GM18867 (cell line): Measurements from ENCODE around the gene BDNF.
"Not testable (repeated sequence)": the region's sequence is repeated elsewhere in the genome, so short reads cannot be mapped to it uniquely, and the experiment has no call there.

Experiments used
- ATAC-seq: cut with Tn5 transposase; IDR thresholded peaks from one replicate; pipeline ENCODE4 v1.9.1; 2021; ENCODE audit warnings: mild to moderate bottlenecking, moderate library complexity; ENCODE audit not compliant: unreplicated experiment

BDNF gene

GRCh38 chr11:27672836-27673464, 27.3 kb downstream of the BDNF start:
- no peak for ATAC-seq

DNA sequence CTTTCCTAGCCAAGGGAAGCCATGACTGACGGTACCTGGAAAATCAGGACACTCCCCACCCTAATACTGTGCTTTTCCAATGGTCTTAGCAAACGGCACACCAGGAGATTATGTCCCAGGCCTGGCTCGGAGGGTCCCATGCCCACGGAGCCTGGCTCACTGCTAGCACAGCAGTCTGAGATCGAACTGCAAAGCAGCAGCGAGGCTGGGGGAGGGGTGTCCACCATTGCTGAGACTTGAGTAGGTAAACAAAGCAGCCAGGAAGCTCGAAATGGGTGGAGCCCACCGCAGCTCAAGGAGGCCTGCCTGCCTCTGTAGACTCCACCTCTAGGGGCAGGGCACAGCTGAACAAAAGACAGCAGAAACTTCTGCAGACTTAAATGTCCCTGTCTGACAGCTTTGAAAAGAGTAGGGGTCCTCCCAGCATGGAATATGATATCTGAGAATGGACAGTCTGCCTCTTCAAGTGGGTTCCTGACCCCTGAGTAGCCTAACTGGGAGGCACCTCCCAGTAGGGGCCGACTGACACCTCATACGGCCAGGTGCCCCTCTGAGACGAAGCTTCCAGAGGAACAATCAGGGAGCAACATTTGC, 34.6 kb downstream of the BDNF start:
- not testable (repeated sequence) for ATAC-seq

GRCh38 chr11:27663326-27663725, 36.9 kb downstream of the BDNF start:
- ATAC-seq: no peak

DNA sequence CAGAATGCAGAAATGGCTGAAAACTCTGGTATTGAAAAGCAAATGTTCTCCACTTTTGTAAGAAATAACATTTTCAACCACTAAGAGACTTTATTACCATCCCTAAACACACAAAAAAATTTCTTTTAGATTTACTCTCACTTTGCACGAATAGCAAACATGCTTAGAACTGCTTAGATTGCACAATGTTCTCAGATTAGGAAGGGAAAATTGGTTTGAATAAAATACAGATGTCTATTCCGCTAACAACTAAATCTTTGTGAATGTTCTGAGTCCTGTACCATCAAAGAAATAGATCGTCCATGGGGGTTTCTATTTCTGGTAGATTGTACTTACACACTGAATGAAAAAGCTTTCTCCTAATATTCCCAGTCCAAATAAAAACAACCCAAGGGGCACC, 40.1 kb downstream of the BDNF start:
- no peak for ATAC-seq

DNA sequence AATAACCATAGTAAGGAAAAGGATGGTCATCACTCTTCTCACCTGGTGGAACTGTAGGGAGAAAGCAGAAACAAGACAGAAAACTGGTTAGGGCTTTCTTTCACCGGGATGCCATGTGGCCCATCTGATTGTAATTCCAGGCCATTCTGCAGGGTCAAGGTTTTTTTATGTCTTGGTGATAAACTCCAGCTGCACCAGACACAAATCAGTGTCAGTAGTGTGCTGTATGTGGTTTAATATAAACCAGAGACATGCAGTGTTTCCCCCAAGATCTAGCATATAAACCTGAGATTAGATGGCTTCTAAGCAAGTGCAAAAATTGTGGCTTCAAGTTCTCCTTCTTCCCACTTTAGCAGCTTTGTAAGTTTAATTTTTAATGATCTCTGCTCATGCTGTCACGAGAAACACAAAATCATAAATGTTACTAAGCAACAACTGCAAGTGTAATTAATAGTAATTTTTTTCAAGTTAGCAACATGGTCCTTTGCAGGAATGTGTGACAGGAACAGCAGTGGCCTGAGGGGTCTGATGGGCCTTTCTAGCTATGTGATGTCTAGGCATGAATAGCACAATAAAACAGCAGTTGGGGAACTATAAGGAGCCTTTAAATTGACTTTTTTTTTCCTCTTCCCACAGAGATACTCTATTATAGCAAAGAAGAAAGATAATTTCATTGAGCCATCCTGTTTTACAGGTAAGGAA, 41.6 kb downstream of the BDNF start:
- no peak for ATAC-seq

- ATAC-seq: no peak
These were observed 43.3 kb downstream of the BDNF start for GRCh38 chr11:27656806-27657483.

DNA sequence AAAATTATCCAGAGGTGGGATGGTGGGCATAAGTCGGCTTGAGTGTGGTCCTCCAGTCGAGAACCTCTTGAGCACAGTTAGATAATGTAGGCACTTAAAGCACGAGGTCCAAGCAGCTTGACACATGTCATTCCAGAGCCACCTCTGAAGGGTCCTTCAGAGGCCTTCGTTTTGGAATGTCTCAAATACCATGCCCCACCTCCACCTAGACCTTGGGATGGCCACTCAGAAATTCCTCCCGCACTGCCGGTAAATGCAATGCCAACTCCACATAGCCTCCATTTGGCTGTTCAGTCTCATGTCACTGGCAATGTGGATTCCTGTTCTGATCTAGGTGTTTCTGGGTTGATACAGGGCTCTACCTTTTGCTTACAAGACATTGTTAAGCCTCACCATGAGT, 43.9 kb downstream of the BDNF start:
- no peak for ATAC-seq

GRCh38 chr11:27653990-27654758, 46.1 kb downstream of the BDNF start:
- no peak for ATAC-seq

GRCh38 chr11:27651711-27652110, 48.5 kb downstream of the BDNF start:
- ATAC-seq: no peak

DNA sequence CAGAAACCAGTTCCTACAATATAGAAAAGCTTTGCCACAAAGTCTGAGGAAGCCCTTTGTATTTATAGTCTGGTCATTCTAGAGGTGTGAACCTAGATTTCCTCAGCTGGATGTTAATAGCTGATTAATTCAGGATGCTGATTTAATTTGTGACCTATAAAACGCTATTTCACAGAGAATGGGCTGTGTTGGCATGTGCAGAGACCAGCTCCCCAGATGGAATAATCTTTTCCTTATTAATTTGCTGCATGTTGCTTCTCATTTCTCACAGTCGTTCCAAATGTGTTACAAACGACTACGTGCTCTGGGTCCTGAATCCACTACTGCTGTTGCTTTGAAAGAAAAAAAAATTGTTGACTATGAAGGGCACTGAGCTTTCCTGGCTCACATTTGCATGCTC, 49.3 kb downstream of the BDNF start:
- no peak for ATAC-seq

DNA sequence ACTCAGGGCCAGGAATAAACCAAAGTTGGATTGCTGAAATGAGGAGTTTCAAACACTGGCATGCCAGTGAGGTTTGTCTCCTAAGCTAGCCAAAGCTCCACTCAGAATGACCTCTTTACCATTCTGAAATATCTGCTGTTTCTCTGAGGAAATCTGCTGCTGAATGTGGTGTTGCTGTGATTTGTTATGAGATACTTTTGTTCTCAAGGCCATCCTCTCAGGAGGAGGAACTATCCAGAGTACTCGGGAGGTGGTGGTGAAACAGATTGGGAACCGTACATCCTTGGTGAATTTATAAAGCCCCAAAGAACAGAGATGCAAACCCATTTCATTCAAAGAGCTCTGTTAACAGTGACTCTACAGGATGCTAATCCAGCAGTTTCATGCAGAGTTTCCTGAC, 50.5 kb downstream of the BDNF start:
- ATAC-seq: no peak

DNA sequence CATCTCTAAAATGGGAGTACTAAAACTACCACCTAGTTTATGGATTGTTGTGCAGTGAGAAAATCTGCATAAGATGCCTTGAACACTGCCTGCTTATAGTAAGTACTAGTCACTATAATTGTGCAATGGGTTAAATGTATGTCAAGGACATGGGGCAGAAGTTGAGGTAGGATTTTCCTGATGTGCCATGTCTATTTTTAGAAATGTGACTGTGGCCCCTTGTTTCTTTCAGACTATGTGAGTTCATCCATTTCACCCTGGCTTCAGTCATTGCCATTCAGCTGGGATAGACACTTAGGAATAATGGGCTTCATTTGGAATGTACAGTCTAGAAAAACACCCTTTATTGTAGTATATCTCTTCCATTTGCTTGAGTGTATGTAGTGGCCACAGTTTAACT, 51.4 kb downstream of the BDNF start:
- no peak for ATAC-seq

DNA sequence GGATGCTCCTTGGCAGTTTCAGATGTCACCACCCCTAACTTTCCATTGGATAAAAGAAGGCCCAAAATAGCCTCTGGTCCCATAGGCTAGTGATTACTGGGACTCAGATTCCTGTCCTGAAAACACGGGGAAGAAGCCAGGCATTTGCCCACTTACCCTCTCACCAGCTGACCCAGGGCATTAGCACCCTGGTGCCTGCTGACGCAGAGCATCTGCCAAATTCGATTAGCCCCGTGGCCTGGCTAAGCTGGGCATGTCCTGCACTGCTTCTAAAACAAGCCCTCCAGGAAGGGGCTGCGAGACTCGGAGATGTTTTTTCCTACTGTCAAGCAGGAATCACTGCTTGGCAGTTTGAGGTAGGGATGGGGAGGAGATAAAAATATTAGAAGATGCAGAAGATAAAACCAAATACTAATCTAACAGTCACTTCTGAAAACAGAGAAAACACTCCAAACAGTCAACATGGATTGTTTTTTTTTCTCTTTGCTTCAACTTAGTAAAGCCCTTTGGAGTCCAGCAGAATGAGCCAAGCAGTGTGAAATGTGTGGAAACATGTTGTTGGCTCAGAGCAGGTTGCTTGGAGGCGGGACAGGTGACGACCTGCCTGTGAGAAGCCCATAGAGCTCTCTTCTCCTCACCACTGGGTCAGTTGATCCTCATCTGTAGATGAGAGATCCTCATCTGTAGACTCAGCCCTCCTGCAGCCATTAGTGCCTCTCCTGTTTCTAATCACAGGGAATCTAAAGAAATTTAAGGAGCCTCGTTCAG, 54.0 kb downstream of the BDNF start:
- no peak for ATAC-seq

DNA sequence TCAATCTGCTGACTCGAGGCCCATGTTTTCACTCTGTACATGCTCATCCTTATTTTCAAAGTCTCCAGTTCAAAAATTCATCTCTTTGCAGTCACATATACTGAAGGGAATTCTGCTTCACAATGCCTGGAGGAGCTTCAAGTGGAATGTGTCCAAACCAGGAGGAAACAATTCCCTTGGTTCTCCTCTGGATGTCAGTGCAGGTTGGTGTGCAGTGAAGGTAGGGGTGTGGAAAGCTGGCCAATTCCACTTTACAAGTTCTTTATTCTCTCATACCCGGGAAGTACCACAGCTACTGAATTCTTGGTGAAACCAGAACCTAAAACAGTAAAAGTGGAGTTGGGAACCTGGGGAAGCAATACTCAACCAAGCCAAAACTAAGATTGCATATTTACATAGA, 57.3 kb downstream of the BDNF start:
- no peak for ATAC-seq

- ATAC-seq: no peak
These were observed 59.3 kb downstream of the BDNF start for GRCh38 chr11:27640954-27641353.

DNA sequence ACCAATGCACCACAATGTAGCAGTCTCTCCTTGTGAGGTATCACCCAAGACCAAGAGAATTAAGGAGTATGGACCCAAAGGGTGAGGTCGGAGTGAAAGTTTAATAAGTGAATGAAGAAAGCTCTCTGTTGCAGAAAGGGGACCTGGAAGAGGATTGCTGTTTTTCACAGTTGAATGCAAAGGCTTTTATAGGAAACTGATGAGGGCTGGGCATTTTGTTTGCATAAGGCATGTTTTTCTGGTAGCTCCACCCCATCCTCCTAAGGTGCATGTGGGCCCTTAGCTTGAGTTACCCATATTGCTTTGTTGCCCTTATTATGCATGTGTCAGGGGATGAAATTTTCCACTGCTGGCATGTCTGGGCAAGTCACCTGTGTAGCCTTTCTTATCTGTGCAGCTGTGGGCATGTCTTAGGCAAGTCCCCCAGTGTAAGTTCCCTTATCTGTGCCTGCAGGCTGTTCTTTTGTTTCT, 64.7 kb downstream of the BDNF start:
- no peak for ATAC-seq

- not testable (repeated sequence) for ATAC-seq
These were observed 65.5 kb downstream of the BDNF start for GRCh38 chr11:27634776-27635175.

- ATAC-seq: not testable (repeated sequence)
These were observed 66.0 kb downstream of the BDNF start for GRCh38 chr11:27634282-27634681.

DNA sequence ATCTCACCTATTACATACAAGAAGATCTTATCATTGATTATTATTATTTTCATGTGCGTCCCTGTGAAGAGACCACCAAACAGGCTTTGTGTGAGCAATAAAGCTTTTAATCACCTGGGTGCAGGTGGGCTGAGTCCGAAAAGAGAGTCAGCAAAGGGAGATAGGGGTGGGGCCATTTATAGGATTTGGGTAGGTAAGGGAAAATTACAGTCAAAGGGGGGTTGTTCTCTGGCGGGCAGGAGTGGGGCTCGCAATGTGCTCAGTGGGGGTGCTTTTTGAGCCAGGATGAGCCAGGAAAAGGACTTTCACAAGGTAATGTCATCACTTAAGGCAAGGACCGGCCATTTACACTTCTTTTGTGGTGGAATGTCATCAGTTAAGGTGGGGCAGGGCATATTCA, 71.2 kb downstream of the BDNF start:
- ATAC-seq: not testable (repeated sequence)

- ATAC-seq: no peak
These were observed 72.3 kb downstream of the BDNF start for GRCh38 chr11:27627979-27628378.
